Neuronal stem cell (in vitro differentiated cells): ENCODE measurements around the gene RAB17.

Experiments used
- DNase-seq: peaks from one replicate; pipeline ENCODE4 v3.0.0-alpha.2; 2013; ENCODE audit warnings: low spot score
- H2AFZ ChIP-seq: one replicate; pipeline ENCODE4 v1.6.1; 2013; ENCODE audit warnings: mild to moderate bottlenecking, low read length, inconsistent platforms
- H2AK5ac ChIP-seq: 2 replicates; pipeline ENCODE4 v1.6.1; 2013; ENCODE audit warnings: low read depth, mild to moderate bottlenecking, inconsistent platforms, low read length, moderate library complexity, mixed read lengths
- H2BK120ac ChIP-seq: 2 replicates; pipeline ENCODE4 v1.6.1; 2013; ENCODE audit warnings: low read depth, mild to moderate bottlenecking, inconsistent platforms, low read length, moderate library complexity, mixed read lengths
- H2BK12ac ChIP-seq: one replicate; pipeline ENCODE4 v1.6.1; 2013; ENCODE audit warnings: low read length, inconsistent platforms
- H2BK15ac ChIP-seq: 2 replicates; pipeline ENCODE4 v1.6.1; 2013; ENCODE audit warnings: mild to moderate bottlenecking, low read length, inconsistent platforms, mixed read lengths
- H2BK5ac ChIP-seq: one replicate; pipeline ENCODE4 v1.6.1; 2013; ENCODE audit warnings: inconsistent platforms, mild to moderate bottlenecking, low read length, moderate library complexity
- H3K14ac ChIP-seq: one replicate; pipeline ENCODE4 v1.6.1; 2013; ENCODE audit warnings: low read length, inconsistent platforms
- H3K18ac ChIP-seq: 2 replicates; pipeline ENCODE4 v1.6.1; 2013; ENCODE audit warnings: low read length, inconsistent platforms
- H3K23ac ChIP-seq: 2 replicates; pipeline ENCODE4 v1.6.1; 2013; ENCODE audit warnings: low read depth, mild to moderate bottlenecking, mixed read lengths, low read length, inconsistent platforms; ENCODE audit not compliant: poor library complexity
- H3K27ac ChIP-seq: replicated peaks from 3 replicates; pipeline ENCODE4 v1.5.1; 2013; ENCODE audit warnings: low read length, inconsistent platforms
- H3K27me3 ChIP-seq, 3 experiments: 2 replicates each; pipeline ENCODE4 v1.6.1; 2013; ENCODE audit warnings: low read length in 3 of 3, mild to moderate bottlenecking in 2 of 3, inconsistent platforms in 1 of 3, low read depth in 1 of 3, mixed read lengths in 1 of 3, moderate library complexity in 1 of 3; ENCODE audit not compliant: control insufficient read depth in 3 of 3, insufficient read depth in 3 of 3
- H3K36me3 ChIP-seq, 2 donors: replicated peaks in 1 of 2; 2 replicates each; pipeline ENCODE4 v1.6.1; 2013; ENCODE audit warnings: low read length in 2 of 2; ENCODE audit not compliant: control insufficient read depth in 2 of 2, insufficient read depth in 2 of 2
- H3K4ac ChIP-seq: 2 replicates; pipeline ENCODE4 v1.6.1; 2013; ENCODE audit warnings: inconsistent platforms, mild to moderate bottlenecking, low read length, moderate library complexity
- H3K4me1 ChIP-seq, 2 donors: 1 replicate in 1 of 2; 2 replicates in 1 of 2; pipeline ENCODE4 v1.6.1; 2013; ENCODE audit warnings: low read length in 2 of 2, low read depth in 1 of 2; ENCODE audit not compliant: control insufficient read depth in 2 of 2, insufficient read depth in 1 of 2
- H3K4me2 ChIP-seq: one replicate; pipeline ENCODE4 v1.6.1; 2013; ENCODE audit warnings: mild to moderate bottlenecking, low read length, inconsistent platforms; ENCODE audit not compliant: insufficient read depth, poor library complexity, severe bottlenecking
- H3K4me3 ChIP-seq, 2 donors: 2 replicates each; pipeline ENCODE4 v1.5.1; 2013; ENCODE audit warnings: low read length in 2 of 2, mild to moderate bottlenecking in 2 of 2, inconsistent platforms in 1 of 2, moderate library complexity in 1 of 2
- H3K79me1 ChIP-seq: one replicate; pipeline ENCODE4 v1.6.1; 2013; ENCODE audit warnings: low read depth, mild to moderate bottlenecking, inconsistent platforms, low read length, moderate library complexity
- H3K9ac ChIP-seq: one replicate; pipeline ENCODE4 v1.6.1; 2013; ENCODE audit warnings: mild to moderate bottlenecking, low read depth, low read length, inconsistent platforms; ENCODE audit not compliant: poor library complexity
- H3K9me3 ChIP-seq, 2 donors: replicated peaks in 1 of 2; 2 replicates each; pipeline versions ENCODE3 to v1.6.1; 2013; ENCODE audit warnings: low read length in 2 of 2, mild to moderate bottlenecking in 2 of 2, inconsistent platforms in 1 of 2, low read depth in 1 of 2, mixed read lengths in 1 of 2, moderate library complexity in 1 of 2; ENCODE audit not compliant: control insufficient read depth in 2 of 2, insufficient read depth in 1 of 2
- H4K8ac ChIP-seq: one replicate; pipeline ENCODE4 v1.6.1; 2013; ENCODE audit warnings: low read depth, mild to moderate bottlenecking, inconsistent platforms, low read length, moderate library complexity
- H4K91ac ChIP-seq: one replicate; pipeline ENCODE4 v1.6.1; 2013; ENCODE audit warnings: low read length, low read depth, mild to moderate bottlenecking, inconsistent platforms; ENCODE audit not compliant: poor library complexity
- WGBS, 2 donors: extraction: QIAGEN DNeasy Blood & Tissue Kit; methylation state at CpG; one replicate each; pipeline ENCODE4 v1.1.7; 2013; ENCODE audit warnings: missing lambda C conversion rate in 2 of 2, mixed read lengths in 1 of 2; ENCODE audit not compliant: insufficient read length in 2 of 2, insufficient replicate concordance in 1 of 2; ENCODE audit errors: extremely low coverage in 2 of 2; 5-methylcytosine and 5-hydroxymethylcytosine counted together

The RAB17 gene

GRCh38 chr2:237599465-237600110 is 9.1 kb upstream of the RAB17 start:
- no CpG with 5 or more reads among the region's 9 CpGs for WGBS, 2 donors
- no peaks in the 10 kb centered on the region for H3K9me3 ChIP-seq
- H2AFZ ChIP-seq, result no peak overlapping the region
- no peak overlapping the region for H2BK15ac ChIP-seq
- H3K36me3 ChIP-seq, result no peaks in the 10 kb centered on the region
- H3K9ac ChIP-seq, result no peak overlapping the region
- H3K4me1 ChIP-seq, result peaks cover 6 to 20% of the 10 kb centered on the region in 2 donors
- H3K14ac ChIP-seq, result no peak overlapping the region
- H2BK120ac ChIP-seq, result no peak overlapping the region
- no peak overlapping the region for H2BK5ac ChIP-seq
- DNase-seq, result no peak
- peaks cover 0 to 3% (median 2%) of the 10 kb centered on the region in 3 experiments for H3K27me3 ChIP-seq
- H2AK5ac ChIP-seq, result no peak overlapping the region
- H3K4me3 ChIP-seq, result no peak overlapping the region
- no peak overlapping the region for H3K23ac ChIP-seq
- no peak overlapping the region for H3K18ac ChIP-seq
- H4K91ac ChIP-seq, result no peak overlapping the region
- no peaks in the 10 kb centered on the region for H3K79me1 ChIP-seq
- H2BK12ac ChIP-seq, result no peak overlapping the region
- no peak overlapping the region for H4K8ac ChIP-seq
- no peak overlapping the region for H3K4ac ChIP-seq
- H3K27ac ChIP-seq, result no peak overlapping the region
- H3K4me2 ChIP-seq, result no peak overlapping the region

- no peak overlapping the region for H2AFZ ChIP-seq
- H3K9me3 ChIP-seq, result no peaks in the 10 kb centered on the region
- H2BK15ac ChIP-seq, result no peak overlapping the region
- no peak overlapping the region for H3K23ac ChIP-seq
- WGBS, 2 donors, result no CpG with 5 or more reads among the region's 14 CpGs
- H3K27ac ChIP-seq, result no peak overlapping the region
- H3K4me3 ChIP-seq, result no peak overlapping the region
- no peak overlapping the region for H2AK5ac ChIP-seq
- no peak overlapping the region for H2BK5ac ChIP-seq
- no peak overlapping the region for H3K14ac ChIP-seq
- H4K91ac ChIP-seq, result no peak overlapping the region
- H3K4me2 ChIP-seq, result no peak overlapping the region
- no peak overlapping the region for H3K9ac ChIP-seq
- H2BK12ac ChIP-seq, result no peak overlapping the region
- no peaks in the 10 kb centered on the region for H3K79me1 ChIP-seq
- H2BK120ac ChIP-seq, result no peak overlapping the region
- H3K27me3 ChIP-seq, result peaks cover 0 to 6% (median 6%) of the 10 kb centered on the region in 3 experiments
- no peak for DNase-seq
- no peak overlapping the region for H4K8ac ChIP-seq
- no peaks in the 10 kb centered on the region for H3K36me3 ChIP-seq
- H3K4ac ChIP-seq, result no peak overlapping the region
- H3K4me1 ChIP-seq, result peaks cover 5 to 29% of the 10 kb centered on the region in 2 donors
- H3K18ac ChIP-seq, result peak overlapping the region; percentile 33
Observed at GRCh38 chr2:237598468-237599208, 8.1 kb upstream of the RAB17 start.

GRCh38 chr2:237597196-237598145 is 6.9 kb upstream of the RAB17 start:
- H3K4me3 ChIP-seq, result no peak overlapping the region
- H3K23ac ChIP-seq, result no peak overlapping the region
- no peak overlapping the region for H3K4me2 ChIP-seq
- H3K79me1 ChIP-seq, result no peaks in the 10 kb centered on the region
- H2AK5ac ChIP-seq, result no peak overlapping the region
- H2BK5ac ChIP-seq, result no peak overlapping the region
- no peak overlapping the region for H2BK15ac ChIP-seq
- no peak overlapping the region for H3K14ac ChIP-seq
- no CpG with 5 or more reads among the region's 29 CpGs for WGBS, 2 donors
- no peaks in the 10 kb centered on the region for H3K36me3 ChIP-seq
- H2BK120ac ChIP-seq, result no peak overlapping the region
- no peaks in the 10 kb centered on the region for H3K9me3 ChIP-seq
- no peak overlapping the region for H2BK12ac ChIP-seq
- no peak overlapping the region for H2AFZ ChIP-seq
- no peak overlapping the region for H3K4ac ChIP-seq
- H3K18ac ChIP-seq, result no peak overlapping the region
- peaks cover 0 to 9% (median 9%) of the 10 kb centered on the region in 3 experiments for H3K27me3 ChIP-seq
- peaks cover 2 to 28% of the 10 kb centered on the region in 2 donors for H3K4me1 ChIP-seq
- H4K91ac ChIP-seq, result no peak overlapping the region
- no peak overlapping the region for H3K9ac ChIP-seq
- no peak for DNase-seq
- no peak overlapping the region for H4K8ac ChIP-seq
- H3K27ac ChIP-seq, result no peak overlapping the region
